Retina (tissue), 1 donor: Measurements from ENCODE around the gene SLC23A2.

Experiments
- DNase-seq: peaks from one replicate; pipeline ENCODE4 v3.0.0-alpha.2; 2016

The SLC23A2 gene

DNA sequence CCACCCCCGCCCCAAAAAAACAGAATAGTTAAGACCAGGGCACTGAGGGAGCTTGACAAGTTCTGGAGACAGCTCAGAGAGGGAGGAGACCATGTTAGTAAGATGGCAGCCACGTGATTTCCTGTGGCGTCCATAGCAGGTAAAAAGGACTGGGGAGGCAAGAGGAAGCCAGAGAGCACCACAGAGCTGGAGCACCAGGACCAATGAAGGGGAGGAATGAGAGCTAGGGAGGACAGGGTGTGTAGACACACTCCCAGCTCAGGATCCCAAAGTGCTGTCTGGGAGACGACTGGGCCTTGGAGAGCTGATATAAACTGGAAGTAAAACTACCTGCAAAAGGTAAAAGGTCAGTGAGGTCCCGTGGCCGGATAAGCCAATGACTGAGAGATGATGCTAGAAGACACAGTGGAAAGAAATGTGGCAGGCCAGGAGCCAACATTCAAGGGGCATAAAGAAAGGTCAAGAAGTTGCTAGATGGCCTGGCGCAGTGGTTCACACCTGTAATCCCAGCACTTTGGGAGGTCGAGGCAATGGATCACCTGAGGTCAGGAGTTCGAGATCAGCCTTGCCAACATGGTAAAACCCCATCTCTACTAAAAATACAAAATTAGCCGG is 39.0 kb downstream of the SLC23A2 start:
- DNase-seq, result no peak

DNA sequence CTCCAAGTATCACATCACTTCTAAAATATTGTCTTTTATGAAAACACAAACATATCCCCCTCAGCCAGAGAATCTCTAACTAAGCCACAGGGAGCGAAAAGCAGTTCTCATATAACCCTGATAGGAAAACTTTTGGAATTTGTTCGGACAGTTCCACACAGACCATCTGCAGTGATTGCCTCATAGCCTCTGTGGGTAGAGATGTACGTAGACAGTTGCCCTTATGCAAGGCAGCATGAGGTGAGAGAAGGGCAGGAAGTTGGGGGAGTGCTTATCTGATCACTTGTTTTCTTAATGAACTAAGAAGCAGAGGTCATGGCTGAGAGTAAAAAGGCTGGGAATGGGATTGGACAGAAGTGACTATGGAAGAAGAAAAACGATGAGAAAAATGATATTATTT is 39.6 kb downstream of the SLC23A2 start:
- no peak for DNase-seq

DNA sequence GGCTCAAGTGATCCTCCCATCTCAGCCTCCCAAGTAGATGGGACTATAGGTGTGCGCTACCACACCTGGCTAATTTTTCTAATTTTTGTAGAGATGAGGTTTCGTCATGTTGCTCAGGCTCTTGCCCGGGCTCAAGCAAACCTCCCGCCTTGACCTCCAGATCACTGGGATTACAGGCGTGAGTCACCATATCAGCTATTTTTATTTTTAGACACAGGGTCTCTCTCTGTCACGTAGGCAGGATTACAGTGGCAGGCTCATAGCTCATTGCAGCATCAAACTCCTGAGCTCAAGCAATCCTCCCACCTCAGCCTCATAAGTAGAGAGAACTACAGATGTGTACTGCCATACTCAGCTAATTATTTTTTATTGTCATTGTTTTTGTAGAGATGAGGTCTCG is 41.7 kb downstream of the SLC23A2 start:
- DNase-seq, result no peak

DNA sequence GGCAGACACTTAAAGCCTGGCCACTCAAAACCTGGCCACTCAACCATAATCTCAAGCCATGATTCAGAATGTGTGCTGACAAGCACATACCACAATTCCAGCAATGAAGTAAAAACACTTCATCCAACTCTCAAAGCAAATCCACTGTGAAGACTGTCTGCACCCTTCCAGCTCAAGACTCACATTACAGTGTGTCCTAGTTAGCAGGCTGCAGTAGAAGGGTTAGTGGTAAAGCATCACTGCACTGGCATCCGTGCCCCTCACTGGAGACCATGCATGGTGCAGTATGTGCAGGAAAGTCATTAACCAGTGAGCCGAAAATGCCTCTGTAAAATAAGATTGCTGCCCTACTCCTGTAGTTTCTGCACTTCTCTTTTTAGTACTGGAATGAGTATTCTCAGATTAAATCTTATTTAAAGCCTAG is 43.4 kb downstream of the SLC23A2 start:
- DNase-seq, result no peak

DNA sequence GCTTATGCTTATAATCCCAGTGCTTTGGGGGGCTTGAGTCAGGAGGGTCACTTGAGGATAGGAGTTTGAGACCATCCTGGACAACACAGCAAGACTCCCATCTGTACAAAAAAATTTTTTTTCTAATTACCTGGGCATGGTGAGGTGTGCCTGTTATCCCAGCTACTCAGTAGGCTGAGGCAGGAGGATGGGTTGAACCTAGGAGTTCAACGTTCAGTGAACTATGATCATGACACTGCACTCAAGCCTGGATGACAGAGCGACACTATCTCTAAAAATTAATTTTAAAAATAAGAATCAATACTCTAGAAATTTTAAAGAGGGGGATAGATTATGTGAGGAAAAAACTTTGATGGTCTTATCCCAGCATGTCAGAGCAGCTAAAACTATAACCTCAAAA is 44.1 kb downstream of the SLC23A2 start:
- no peak for DNase-seq

DNA sequence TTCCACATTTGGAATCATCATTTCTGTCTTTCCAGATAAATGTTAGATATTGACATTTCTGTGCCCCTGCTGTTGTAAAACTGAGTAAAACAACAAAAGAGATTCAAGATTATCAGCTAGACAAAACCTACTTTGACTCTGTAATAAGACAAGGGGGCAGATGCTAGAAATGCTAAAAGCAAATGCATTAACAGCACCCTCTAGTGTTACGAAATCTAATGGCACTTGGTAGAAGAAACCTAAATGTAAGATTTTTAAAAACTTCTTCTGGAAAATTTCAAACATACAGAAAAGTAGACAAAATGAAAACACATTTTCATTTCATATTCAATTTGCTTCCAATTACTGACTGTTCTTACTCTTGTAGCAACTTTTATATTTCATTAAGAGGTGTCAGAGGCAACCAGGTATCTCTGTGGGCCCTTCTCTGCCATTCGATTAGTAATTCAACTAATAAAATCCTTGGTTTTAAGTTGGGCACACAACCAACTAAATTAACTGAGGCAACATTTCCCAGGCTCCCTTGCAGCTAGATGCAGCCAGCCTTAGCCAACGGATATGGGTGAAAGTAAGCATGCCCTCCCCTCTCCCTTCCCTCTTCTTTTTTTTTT is 45.0 kb downstream of the SLC23A2 start:
- no peak for DNase-seq

DNA sequence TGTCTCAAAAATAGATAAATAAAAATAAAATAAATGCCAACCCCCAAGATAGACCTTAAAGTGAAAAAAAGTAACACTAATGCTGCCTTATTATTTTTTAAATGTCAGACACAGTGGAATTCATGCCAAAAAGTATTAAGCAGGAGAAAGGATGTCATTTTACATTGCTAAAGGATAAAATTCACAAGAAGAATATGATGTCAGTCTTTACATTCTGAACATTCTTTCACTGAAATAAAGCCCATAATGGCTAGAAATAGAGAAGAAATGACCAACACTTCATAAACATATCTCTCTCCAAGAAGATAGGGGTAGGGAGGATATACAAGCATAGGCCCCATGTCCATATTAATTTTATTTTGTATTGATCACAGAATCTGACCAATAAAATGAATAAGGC is 47.4 kb downstream of the SLC23A2 start:
- no peak for DNase-seq

DNA sequence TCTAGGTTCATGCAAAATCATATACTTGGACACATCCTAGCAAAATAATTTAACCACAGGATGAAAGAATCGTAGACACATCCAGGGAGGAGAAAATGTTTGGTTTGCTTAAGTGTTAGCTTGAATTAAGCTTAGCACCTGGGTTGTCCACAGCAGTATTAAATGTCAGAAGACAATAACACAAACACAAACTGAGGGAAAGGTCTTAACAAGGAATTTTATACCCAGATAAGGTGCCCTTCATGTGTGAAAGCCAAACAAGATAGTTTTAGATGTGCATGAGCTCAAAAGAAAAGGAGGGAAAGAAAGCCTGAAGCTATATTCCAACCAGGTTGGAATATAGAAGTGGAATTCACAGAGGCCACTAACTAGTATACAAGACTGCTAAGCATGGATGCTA is 49.1 kb downstream of the SLC23A2 start:
- no peak for DNase-seq

DNA sequence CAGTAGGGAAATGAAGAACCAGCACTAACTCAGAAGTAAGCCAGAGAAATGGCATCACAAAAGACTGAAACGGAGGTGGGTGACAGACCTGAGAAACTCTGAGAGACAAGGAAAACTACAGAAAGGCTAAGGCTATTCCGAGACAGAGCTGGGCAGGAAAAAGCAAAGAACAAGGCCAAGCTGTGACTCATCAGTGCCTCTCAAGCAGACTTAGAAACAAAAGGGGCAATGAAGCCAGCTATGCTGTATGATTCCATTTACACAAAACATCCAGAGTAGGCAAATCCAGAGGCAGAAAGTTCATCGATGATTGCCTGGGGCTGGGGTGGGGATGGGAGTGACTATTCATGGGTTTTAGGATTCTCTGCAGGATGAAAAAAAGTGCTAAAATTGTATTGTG is 50.0 kb downstream of the SLC23A2 start:
- DNase-seq, result no peak

DNA sequence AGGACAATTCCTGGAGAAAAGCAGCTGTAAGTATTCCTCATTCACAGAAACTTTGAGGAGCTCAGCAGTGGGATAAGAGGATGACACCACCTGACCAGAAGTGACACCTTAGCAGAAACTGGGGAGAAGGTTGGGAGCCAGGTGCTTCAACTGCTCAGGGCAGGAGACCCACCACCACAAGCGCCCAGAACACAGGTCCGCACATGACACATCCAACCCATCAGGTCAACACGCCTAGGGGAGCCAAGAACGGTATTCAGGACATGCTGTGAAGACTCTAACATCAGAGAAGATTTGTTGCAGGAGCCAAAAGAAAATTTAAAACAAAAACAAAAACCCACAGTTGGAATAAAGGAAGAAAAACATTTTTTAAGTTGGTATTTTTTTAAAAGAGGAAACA is 50.5 kb downstream of the SLC23A2 start:
- DNase-seq, result no peak

DNA sequence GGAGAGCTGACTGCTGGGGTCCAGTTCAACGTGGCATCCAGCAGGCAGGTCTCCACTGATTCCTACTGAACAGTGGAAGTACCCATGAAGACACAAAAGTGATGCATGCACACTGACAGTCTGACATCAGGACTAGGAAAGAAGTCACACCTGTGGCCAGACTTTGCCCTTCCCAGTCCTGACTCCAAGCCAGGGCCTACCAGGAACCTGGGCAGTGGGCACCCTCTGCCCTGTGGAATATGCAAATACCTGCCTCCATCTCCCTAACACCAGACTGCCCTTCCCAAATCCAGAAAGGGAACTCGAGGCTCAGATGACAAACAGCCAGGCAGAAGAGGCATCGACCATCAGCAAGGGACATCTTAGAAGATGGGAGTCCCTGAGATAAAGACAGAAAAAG is 50.9 kb downstream of the SLC23A2 start:
- DNase-seq, result no peak

DNA sequence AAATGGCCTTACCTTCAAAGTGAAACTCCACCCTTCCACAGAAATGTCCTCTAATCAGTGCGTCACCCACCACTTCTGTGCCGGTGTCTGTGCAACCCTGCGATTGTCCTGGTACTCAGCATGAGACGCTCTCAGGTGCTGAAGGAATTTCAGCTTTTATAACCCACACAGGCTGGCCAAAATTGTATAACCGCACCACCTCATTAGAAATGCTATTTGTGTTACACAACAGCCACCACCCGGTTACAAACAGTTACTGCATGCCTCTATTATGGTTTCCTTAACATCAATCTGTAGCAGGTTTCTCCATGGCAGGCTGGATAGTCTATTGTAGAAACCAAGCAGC is 51.5 kb downstream of the SLC23A2 start:
- no peak for DNase-seq

DNA sequence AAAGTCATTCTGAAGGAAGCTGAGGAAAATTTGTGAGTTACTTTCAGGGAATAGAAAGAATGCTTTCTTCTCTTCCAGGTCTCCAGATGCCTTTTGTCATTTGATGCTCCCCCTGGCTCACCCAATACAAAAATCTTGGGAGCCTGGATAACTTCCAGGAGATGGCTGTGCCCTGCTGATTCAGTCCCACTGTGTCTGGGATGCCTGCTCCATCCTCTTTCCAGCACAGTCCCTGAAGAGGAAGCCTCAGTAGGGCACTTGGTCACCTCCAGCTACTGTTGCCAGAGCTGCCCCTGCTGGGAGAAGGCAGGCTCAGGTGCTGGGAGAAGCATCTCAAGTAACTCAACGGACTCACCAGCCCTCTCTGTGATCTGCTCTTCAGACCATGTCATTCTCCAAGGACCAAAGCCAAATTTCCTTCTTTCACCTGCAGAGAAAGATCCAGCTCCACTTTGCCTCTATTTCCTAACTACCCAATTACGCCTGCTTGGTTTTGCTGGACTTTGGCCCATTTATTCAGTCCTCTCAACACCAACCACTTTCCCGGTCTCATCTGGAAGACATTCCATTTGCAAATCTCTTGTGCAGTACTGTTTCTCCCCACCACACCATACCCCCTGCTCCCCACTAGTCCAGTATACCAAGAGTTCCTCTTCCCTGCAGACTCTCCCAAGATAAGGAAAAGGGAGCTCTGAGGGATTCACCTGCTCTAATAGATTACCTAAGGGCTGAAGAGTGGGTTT is 53.3 kb downstream of the SLC23A2 start:
- no peak for DNase-seq

DNA sequence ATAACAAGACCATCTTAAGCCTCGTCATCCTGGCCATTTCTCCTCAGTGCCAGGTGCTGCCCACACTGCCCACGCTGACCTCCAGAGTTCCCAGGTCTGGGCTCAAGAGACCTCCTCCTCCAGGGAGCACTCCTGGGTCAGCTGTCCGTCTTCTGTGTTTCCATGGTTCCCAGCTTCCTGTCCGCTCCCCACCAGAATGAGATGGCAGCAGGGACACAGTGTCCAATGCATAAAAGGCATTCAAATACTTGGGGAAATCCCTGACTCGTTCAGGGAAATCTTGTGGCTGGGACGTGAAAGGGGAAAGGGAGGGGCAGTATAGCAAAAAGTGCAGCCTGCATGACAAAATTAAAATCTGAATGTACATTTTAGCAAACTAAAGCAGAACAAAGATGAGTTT is 54.3 kb downstream of the SLC23A2 start:
- DNase-seq, result no peak

DNA sequence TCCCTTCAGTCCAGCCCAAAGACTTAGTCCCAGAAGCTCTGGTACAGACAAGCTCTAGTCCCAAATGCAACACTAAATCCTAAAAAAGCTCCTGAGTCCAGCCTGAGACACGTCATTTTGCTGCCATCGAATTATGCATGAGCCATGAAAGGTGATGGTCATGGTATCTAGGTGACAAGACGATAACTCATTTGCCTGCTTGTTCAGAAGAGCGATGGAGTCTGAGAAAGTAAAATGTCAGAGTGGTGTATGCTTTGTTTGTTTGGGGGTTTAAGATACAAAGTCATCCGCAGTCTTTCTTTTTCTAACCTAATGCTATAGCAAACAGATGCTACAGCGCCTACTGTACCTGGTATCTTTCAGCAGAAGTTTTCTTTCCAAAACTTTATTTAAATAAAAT is 54.7 kb downstream of the SLC23A2 start:
- DNase-seq, result no peak

DNA sequence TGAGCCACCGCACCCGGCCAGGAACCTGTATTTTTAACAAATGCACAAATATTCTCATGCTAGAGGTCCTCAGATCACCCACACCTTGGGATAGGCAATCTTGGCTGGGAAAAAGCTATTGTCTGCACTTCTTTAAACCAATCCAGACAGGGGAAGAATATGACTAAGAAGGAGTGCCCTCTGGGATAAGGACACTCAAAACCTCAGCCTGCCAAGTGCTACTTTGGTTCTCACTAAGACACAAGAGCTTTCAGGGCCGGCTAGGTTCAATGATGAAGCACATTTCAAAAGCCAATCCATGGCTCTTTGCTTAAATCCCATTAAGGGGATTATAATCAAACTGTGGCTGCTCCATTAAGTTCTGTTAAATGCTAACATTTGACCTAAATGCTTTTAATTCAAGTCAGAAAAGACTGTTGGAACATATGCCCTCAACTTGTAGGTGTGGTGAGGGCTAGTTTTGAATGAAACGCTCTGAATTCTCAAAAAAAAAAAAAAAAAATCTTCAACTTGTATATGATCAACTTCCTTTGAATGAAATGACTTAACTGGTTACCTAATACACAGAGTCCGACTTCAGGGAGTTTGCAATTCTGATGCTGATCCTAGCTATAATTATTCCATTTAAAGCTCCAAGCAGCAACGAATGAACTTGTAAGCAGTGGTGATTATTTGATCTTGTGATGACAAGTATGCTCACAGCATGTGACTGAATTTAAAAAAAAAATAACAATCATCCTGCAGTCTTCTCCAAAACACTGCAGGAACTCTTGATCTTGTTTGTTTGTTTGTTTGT is 56.6 kb downstream of the SLC23A2 start:
- no peak for DNase-seq

DNA sequence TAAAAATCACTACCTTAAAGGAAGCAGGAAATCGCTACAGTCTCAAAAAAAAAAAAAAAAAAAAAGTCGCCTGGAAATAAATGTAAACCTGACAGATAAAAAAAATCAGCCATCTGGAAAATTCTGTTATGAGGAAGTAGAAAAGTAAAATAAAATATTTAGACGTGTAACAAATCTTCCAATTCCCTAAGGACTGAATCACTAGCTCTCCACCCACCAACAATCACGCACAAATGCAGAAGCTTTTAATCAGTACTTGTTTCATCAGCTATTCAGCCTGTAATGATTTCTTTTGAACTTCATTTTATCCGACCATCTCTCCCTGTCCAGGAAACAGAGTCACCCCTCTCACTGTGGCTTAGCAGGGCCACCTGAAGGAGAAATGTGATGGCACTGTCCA is 59.0 kb downstream of the SLC23A2 start:
- no peak for DNase-seq

DNA sequence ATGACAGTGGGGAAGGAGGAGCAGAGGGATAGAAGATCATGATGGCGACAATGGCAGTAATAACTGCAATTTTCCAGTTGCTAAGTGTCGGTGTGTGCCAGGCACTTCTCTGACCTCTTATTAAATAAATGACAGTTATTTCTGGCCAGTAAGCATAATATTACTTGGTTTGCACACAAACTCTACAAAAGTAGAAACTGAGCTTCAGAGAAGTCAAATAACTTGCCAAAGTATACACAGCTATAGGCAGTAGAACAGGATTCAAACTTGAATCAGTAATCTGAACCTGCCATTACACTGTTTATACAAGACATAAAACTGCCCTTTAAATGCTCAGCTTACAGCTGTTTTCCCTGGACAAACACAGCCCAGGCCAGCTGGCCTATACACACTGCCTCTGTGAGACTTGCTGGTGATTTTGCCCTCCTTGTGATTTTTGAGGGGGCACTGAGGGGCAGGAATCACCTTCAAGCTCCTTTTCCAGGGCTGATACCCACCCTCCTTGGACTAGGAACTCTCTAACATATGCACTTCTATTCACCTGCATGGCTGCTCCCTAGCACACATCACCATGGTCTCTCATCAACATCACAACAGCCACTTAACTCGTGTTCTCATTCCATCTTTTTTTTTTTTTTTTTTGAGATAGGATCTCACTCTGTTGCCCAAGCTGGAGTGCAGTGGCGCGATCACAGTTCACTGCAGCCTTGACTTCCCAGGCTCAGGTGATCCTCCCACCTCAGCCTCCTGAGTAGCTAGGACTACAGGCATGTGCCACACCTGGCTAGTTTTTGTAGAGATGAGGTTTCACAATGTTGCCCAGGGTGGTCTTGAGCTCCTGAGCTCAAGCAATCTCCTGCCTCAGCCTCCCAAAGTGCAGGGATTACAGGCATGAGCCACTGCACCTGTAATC is 63.6 kb downstream of the SLC23A2 start:
- no peak for DNase-seq

DNA sequence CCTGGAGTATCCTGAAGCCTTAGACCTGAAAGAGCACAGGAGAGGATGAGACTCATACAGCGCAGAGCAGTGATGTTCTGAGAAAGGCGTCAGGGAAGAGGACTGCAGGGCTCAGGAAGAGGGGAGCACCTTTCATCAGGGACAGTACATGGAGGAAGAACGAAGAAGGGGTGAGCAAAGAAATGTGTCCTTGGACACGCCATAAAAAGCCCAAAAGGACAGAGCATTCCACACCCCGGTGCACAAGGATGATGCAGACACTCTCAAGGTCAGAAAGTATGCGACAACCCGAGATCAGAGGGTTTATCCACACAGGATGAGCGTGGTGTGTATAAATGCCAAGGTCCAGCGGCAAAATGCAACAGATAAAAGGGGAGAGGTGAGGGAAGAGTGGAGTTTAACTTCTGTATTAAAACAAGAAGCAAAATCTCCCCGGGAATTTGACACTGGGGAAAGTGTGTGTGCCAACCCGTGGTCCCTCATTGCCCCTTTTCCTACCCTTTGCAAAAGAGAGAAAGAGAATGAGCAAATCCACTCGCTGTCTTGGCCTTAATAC is 64.4 kb downstream of the SLC23A2 start:
- DNase-seq, result no peak

DNA sequence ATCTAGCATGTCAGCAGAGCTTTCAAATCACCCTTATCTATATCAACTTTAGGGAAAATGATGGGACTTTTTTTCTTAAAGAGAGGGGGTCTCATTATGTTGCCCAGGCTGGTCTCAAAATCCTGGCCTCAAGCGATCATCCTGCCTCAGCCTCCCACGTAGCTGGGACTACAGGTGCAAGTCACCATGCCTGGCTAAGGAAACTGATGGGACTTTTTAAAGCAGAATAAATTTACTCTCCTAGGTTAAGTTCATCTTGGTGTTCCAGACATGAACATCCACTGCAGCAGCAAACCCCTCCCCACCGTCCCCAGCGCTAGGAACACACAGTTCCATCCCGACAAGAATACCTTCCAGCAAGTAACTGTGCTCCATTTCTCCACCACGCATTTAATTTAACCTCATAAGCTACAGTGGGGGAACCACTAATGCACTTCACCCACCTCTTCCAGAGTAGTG is 64.9 kb downstream of the SLC23A2 start:
- DNase-seq, result no peak

DNA sequence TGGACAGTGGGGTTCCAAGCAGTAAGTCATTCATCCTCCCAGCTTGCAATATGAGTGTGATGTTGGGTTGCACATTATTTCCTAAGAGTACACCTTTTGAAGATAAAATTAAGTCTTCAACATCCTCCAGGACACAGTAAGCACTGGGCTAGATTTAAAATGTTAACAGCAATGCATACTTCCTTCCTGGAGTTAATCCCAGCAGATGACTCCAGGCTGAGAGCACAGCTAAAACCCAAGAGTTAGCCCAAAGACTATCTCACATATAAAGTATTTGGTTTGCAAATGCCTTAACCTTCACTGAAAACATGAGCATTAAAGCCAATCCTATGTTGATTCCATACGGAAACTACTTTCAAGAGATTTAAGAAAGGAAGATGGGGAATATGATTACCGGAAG is 69.2 kb downstream of the SLC23A2 start:
- DNase-seq, result no peak

DNA sequence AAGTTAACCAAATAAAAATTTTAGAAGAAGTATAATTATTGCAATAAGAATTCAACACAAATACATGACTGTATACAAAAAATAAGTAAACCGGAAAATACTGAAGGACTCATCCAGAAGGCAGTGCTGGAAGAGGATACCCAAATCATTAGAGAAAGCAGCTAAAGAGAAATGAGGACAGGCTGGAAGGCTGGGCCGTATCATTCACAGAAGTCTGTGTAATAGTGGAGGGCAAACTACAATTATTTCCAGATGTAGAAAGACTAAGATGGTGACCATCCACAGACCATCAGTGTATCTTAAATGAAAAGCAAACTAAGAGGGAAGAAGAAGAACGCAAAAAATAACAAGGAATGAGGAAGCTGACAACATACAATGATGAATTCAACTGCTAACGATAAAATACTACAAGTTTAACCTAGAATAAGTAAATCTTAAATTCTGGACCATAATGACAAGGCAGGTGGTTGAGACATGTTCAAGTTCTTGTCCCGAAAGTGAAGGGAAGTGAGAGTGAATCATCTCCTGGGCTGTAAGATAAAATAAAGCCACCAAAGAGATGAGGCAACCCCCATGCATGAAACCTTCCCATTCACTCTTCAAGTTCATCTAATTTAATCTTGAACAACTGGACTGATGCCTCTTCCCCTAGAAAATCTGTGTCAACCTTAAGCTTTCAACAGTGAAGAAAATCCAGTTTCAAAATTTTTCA is 71.5 kb downstream of the SLC23A2 start:
- DNase-seq, result no peak
